Activated naive CD4-positive, alpha-beta T cell treated with anti-CD3 and anti-CD28 coated beads for 36 hours (primary cell): Measurements from ENCODE around the gene ERBIN. TPM values are rescaled to one million over a fixed set of nuclear protein-coding genes. Genes with fewer than 3 reads are reported as not detected.

Experiments
- CTCF ChIA-PET: fragments of 350-600 bp; sonication (Branson Sonifier 250); formaldehyde crosslinking; loops from one replicate; lab custom pipeline; 2021; ENCODE audit warnings: antibody characterized with exemption; lab: Charles Lee
- DNase-seq: peaks from one replicate; pipeline ENCODE4 v3.0.0-alpha.2; 2020
- H3K27ac Mint-ChIP-seq: one replicate; pipeline ENCODE4 v1.8.0; 2021; ENCODE audit warnings: mild to moderate bottlenecking, mixed read lengths
- H3K27me3 Mint-ChIP-seq: one replicate; pipeline ENCODE4 v1.8.0; 2021; ENCODE audit warnings: low read depth, mixed read lengths
- H3K36me3 Mint-ChIP-seq: one replicate; pipeline ENCODE4 v1.8.0; 2021; ENCODE audit warnings: low read depth, mixed read lengths
- H3K4me1 Mint-ChIP-seq: one replicate; pipeline ENCODE4 v1.8.0; 2021; ENCODE audit warnings: low read depth, mixed read lengths
- H3K4me3 Mint-ChIP-seq: one replicate; pipeline ENCODE4 v1.8.0; 2021; ENCODE audit warnings: mild to moderate bottlenecking, moderate library complexity, mixed read lengths
- H3K9me3 Mint-ChIP-seq: one replicate; pipeline ENCODE4 v1.8.0; 2021; ENCODE audit warnings: mixed read lengths
- intact Hi-C: fragments of 100-400 bp; cut with micrococcal nuclease; formaldehyde crosslinking; loops from one replicate; pipeline ENCODE4 v1.15.1; 2023
- total RNA-seq, 2 experiments: library from RNA; stranded (reverse); gene quantifications; one replicate each; pipeline ENCODE4 v1.2.3, GENCODE V29; 2021

Gene ERBIN
- total RNA-seq, 2 experiments from 2014 or later, result 41.9 to 42.2 TPM

DNA sequence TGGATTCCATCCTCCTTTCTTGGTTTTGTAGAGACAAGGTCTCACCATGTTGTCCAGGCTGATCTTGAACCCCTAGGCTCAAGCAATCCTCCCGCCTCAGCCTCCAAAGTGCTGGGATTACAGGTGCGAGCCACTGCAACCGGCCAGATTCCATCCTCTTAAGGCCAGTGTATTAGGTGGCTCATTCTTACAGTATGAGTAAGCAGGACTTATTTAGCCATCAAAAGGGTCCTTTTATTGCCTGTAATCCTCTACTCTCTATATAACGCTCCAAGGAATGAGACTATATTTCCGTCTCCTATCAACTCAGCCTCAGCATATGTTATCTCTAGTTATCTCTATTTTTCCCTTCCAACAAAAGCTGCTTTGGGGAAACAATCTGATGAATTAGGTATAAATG lies 3.0 kb upstream of the ERBIN start:
- CTCF ChIA-PET, result no interaction called here
- no peak for DNase-seq
- intact Hi-C loops, result no loop called here
- Mint-ChIP-seq H3K36me3 (peaks cover 5% of the 10 kb centered on the region), H3K4me1 (peaks cover 12% of the 10 kb centered on the region), H3K27me3 (no peaks in the 10 kb centered on the region), H3K27ac (no peak overlapping the region), H3K4me3 (no peak overlapping the region), H3K9me3 (no peaks in the 10 kb centered on the region)

- DNase-seq, result no peak
- H3K9me3 Mint-ChIP-seq, result no peaks in the 10 kb centered on the region
- CTCF ChIA-PET, result interaction anchor here (0.7 to 1.4 kb wide), 4 partner anchors 21 to 247 kb away, joined by 3 to 5 read pairs (median 3); no protein-coding TSS in a partner anchor
- intact Hi-C loops, result loop anchor here (1.0 to 5.0 kb wide), 6 partner anchors 46 to 1080 kb away; partner anchors contain the start of gene SREK1
- peaks cover 6% of the 10 kb centered on the region for H3K36me3 Mint-ChIP-seq
- H3K4me1 Mint-ChIP-seq, result peaks cover 14% of the 10 kb centered on the region
- no peaks in the 10 kb centered on the region for H3K27me3 Mint-ChIP-seq
- peak overlapping the region; percentile 78 for H3K4me3 Mint-ChIP-seq
- H3K27ac Mint-ChIP-seq, result peak overlapping the region; percentile 83
These were observed 1.9 kb upstream of the ERBIN start for GRCh38 chr5:65924366-65925043.

DNA sequence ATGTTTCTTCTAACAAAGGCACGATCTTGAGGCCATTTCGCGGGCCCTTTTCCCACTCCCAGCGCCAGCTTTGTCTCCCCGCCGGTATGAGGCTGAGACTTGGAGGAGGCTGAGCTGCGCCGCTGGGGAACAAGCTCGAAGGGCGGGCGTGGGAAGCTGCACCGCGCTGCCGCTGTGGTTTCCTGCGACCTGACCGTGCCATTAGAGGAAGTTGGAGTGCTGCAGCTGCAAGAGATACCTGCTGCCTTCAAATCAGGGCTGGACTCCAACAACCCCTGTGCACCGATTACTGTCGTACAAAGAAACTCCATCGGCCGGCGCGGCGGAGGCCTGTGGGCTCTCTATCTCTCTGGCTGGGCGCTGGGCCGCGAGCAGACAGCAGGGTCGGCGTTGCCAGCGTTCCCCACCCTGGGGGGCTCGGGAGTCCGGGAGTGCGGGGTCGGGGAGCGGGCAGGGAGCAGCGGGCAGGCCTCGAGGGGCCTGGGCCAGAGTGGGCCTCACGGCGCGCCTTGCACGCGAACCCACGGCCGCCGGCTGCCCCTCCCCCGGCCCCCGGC lies 1.3 kb upstream of the ERBIN start:
- H3K4me3 Mint-ChIP-seq, result peak overlapping the region; percentile 78
- no peaks in the 10 kb centered on the region for H3K27me3 Mint-ChIP-seq
- no peaks in the 10 kb centered on the region for H3K9me3 Mint-ChIP-seq
- H3K36me3 Mint-ChIP-seq, result peaks cover 8% of the 10 kb centered on the region
- peak; percentile 78 for DNase-seq
- intact Hi-C loops, result loop anchor here (1.0 to 5.0 kb wide), 6 partner anchors 46 to 1080 kb away; partner anchors contain the start of gene SREK1
- CTCF ChIA-PET, result interaction anchor here (0.7 to 1.4 kb wide), 3 partner anchors 21 to 246 kb away, joined by 3 to 5 read pairs (median 3); no protein-coding TSS in a partner anchor
- H3K4me1 Mint-ChIP-seq, result peaks cover 20% of the 10 kb centered on the region
- H3K27ac Mint-ChIP-seq, result peak overlapping the region; percentile 83

DNA sequence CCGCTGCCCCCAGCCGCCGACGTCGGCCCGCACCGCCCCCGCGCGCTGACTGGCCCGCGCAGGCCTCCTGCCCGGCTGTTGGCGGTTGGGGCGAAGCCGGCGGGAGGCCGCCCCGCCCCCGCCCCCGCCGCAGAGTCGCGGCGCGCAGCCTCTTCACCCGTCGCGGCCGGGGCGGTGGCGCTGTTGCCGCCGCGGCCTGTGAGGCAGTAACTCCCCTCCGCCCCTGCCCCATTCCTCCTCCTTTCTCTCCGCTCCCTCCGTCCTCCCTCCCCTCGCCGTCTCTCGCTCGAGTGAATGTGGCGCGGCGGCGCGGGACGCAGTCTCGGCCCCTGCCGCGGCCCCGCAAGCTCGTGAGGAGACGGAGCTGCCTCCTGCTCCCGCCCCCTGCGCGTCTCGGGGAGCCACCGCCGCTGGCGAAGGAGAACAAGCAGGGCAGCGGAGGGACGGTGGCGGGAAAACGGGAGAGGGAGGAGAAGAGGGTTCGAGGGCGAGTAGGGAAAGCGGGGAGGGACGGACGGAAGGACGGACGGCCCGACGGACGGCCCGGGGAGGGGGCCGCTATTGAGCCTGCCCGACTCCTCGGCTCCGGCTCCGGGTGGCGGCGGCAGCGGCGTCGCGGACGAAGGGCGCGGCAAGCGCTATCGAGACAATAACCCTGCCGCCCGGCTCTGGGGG lies 637 bp upstream of the ERBIN start:
- Mint-ChIP-seq H3K27ac (peak overlapping the region; percentile 92), H3K36me3 (peaks cover 10% of the 10 kb centered on the region)

DNA sequence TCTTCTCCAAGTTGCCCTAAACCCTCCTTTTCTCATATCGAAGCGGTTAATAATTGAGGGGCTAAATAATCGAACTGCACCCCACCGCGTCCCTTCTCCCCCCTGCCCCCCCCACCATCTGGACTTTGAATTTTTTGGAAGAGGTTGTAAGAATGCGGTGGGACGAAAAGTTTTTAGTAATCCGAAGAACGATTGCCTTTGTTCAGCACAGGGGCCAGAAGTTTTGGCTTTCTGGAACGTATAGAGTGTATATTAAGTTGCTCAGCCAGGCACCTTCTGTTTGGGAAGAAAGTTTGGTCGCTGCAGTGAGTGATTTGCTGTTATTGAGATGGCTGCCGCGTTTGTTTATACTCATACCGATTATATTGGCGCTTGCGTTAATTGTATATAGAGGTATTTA lies 518 bp downstream of the ERBIN start:
- CTCF ChIA-PET, result interaction anchor here (1.2 kb wide), 1 partner anchor 75 kb away, joined by 3 read pairs; no protein-coding TSS in a partner anchor
- Mint-ChIP-seq H3K4me1 (peaks cover 34% of the 10 kb centered on the region), H3K9me3 (no peaks in the 10 kb centered on the region), H3K27me3 (no peaks in the 10 kb centered on the region), H3K36me3 (peaks cover 11% of the 10 kb centered on the region), H3K27ac (peak overlapping the region; percentile 98), H3K4me3 (peak overlapping the region; percentile 92)
- DNase-seq, result peak; percentile 23
- intact Hi-C loops, result loop anchor here (1.0 to 5.0 kb wide), 7 partner anchors 122 to 1159 kb away; partner anchors contain the start of genes CENPK, CWC27, PPWD1 and SHLD3

More for the DNA sequence above, 637 bp upstream of the ERBIN start:
- Mint-ChIP-seq H3K9me3 (no peaks in the 10 kb centered on the region), H3K27me3 (no peaks in the 10 kb centered on the region), H3K4me3 (peak overlapping the region; percentile 82), H3K4me1 (peaks cover 26% of the 10 kb centered on the region)
- DNase-seq, result peak; percentile 77
- intact Hi-C loops, result loop anchor here (1.0 to 5.0 kb wide), 9 partner anchors 45 to 1157 kb away; partner anchors contain the start of genes CENPK, CWC27, PPWD1 and SREK1
- CTCF ChIA-PET, result interaction anchor here (0.6 to 1.2 kb wide), 5 partner anchors 22 to 315 kb away, joined by 3 to 5 read pairs (median 3); no protein-coding TSS in a partner anchor

- Mint-ChIP-seq H3K4me1 (peaks cover 39% of the 10 kb centered on the region), H3K27ac (peak overlapping the region; percentile 98), H3K4me3 (peak overlapping the region; percentile 92), H3K9me3 (no peaks in the 10 kb centered on the region), H3K36me3 (peaks cover 12% of the 10 kb centered on the region), H3K27me3 (no peaks in the 10 kb centered on the region)
- DNase-seq, result peak; percentile 50
- intact Hi-C loops, result loop anchor here (1.0 to 5.0 kb wide), 8 partner anchors 34 to 900 kb away; partner anchors contain the start of genes CENPK, PPWD1, SHLD3 and TRAPPC13
- CTCF ChIA-PET, result interaction anchor here (0.6 to 0.7 kb wide), 3 partner anchors 9 to 30 kb away, joined by 3 to 4 read pairs (median 3); no protein-coding TSS in a partner anchor
These were observed 1.3 kb downstream of the ERBIN start for GRCh38 chr5:65927503-65928321.

GRCh38 chr5:65928322-65928752 lies 2.0 kb downstream of the ERBIN start:
- H3K4me3 Mint-ChIP-seq, result peak overlapping the region; percentile 92
- H3K36me3 Mint-ChIP-seq, result peaks cover 13% of the 10 kb centered on the region
- H3K4me1 Mint-ChIP-seq, result peaks cover 43% of the 10 kb centered on the region
- intact Hi-C loops, result loop anchor here (1.0 to 5.0 kb wide), 4 partner anchors 33 to 899 kb away; no protein-coding TSS in a partner anchor
- CTCF ChIA-PET, result interaction anchor here (0.6 to 0.7 kb wide), 3 partner anchors 9 to 30 kb away, joined by 3 to 4 read pairs (median 3); no protein-coding TSS in a partner anchor
- no peak for DNase-seq
- H3K27ac Mint-ChIP-seq, result peak overlapping the region; percentile 98
- H3K27me3 Mint-ChIP-seq, result no peaks in the 10 kb centered on the region
- no peaks in the 10 kb centered on the region for H3K9me3 Mint-ChIP-seq

GRCh38 chr5:65928860-65929259 lies 2.5 kb downstream of the ERBIN start:
- no peaks in the 10 kb centered on the region for H3K9me3 Mint-ChIP-seq
- no peak for DNase-seq
- H3K36me3 Mint-ChIP-seq, result peaks cover 13% of the 10 kb centered on the region
- peaks cover 43% of the 10 kb centered on the region for H3K4me1 Mint-ChIP-seq
- intact Hi-C loops, result loop anchor here (1.0 to 5.0 kb wide), 4 partner anchors 32 to 898 kb away; no protein-coding TSS in a partner anchor
- no peak overlapping the region for H3K27ac Mint-ChIP-seq
- H3K4me3 Mint-ChIP-seq, result peak overlapping the region; percentile 92
- H3K27me3 Mint-ChIP-seq, result no peaks in the 10 kb centered on the region
- CTCF ChIA-PET, result no interaction called here

DNA sequence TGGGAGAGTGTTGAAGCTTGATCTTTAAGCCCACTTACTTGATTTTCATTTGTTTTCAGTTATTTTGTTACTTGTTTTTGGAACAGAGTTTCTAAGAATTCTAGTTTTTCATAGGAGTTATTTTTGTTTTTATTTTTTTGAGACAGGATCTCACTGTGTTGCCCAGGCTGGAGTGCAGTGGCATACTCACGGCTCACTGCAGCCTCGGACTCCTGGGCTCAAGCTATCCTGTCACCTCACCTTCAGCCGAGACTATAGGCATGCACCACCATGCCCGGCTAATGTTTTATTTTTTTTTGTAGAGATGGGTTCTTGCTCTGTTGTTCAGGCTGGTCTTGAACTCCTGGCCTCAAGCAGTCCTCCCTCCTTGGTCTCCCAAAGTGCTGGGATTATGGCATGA lies 6.3 kb downstream of the ERBIN start:
- intact Hi-C loops, result no loop called here
- DNase-seq, result no peak
- Mint-ChIP-seq H3K4me3 (no peak overlapping the region), H3K27ac (no peak overlapping the region), H3K27me3 (no peaks in the 10 kb centered on the region), H3K4me1 (peaks cover 70% of the 10 kb centered on the region), H3K9me3 (no peaks in the 10 kb centered on the region), H3K36me3 (peaks cover 9% of the 10 kb centered on the region)
- CTCF ChIA-PET, result interaction anchor here (0.6 kb wide), 2 partner anchors 190 to 265 kb away, joined by 3 to 5 read pairs; no protein-coding TSS in a partner anchor

- Mint-ChIP-seq H3K9me3 (no peaks in the 10 kb centered on the region), H3K27ac (peak overlapping the region; percentile 41), H3K4me3 (no peak overlapping the region), H3K4me1 (peaks cover 72% of the 10 kb centered on the region), H3K27me3 (no peaks in the 10 kb centered on the region), H3K36me3 (peaks cover 13% of the 10 kb centered on the region)
- no peak for DNase-seq
- CTCF ChIA-PET, result no interaction called here
- intact Hi-C loops, result no loop called here
These were observed 6.9 kb downstream of the ERBIN start for GRCh38 chr5:65933295-65933694.

- Mint-ChIP-seq H3K4me3 (no peak overlapping the region), H3K27ac (no peak overlapping the region), H3K4me1 (peaks cover 48% of the 10 kb centered on the region), H3K27me3 (no peaks in the 10 kb centered on the region), H3K36me3 (peaks cover 15% of the 10 kb centered on the region), H3K9me3 (no peaks in the 10 kb centered on the region)
- intact Hi-C loops, result no loop called here
- DNase-seq, result no peak
- CTCF ChIA-PET, result no interaction called here
These were observed 11.9 kb downstream of the ERBIN start for GRCh38 chr5:65938256-65938655.
